ENCODE measurements around the gene GLT8D2. TPM values are rescaled to one million over a fixed set of nuclear protein-coding genes. Genes with fewer than 3 reads are reported as not detected.

GLT8D2 gene
- polyA plus RNA-seq, 1 of the 3 experiments (the other 2 are of a cell fraction), result 50.0 TPM

DNA sequence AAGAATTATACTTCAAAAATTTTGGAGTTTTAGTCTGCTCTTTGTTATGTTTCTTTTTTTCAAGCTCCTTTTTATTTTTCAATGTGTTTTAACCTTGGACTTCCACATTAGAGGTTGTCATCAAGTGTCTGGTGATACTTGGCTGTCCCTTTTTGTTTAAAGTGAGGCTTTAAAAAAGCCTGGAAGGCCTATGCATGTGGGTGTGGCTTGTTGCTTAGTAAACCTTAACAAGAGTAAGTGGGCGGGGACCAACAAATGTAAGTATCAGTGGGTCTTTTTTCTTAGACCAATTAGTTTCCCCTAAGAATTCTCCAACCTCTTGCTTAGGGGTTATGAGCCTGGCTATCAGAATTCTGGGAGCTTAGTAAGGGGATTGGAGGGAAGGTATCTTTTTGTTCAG, 40.7 kb upstream of the GLT8D2 start:
- CTCF ChIA-PET, result interaction anchor here (3.5 kb wide), 1 partner anchor 18 kb away, joined by 21 read pairs; no protein-coding TSS in a partner anchor
- H4K20me1 ChIP-seq (ENCODE audit: insufficient read depth), result no peaks in the 10 kb centered on the region
- H3K9me3 ChIP-seq, result no peaks in the 10 kb centered on the region
- H3K79me2 ChIP-seq (ENCODE audit: insufficient read depth), result no peaks in the 10 kb centered on the region
- TF ChIP-seq, protein P1, sequence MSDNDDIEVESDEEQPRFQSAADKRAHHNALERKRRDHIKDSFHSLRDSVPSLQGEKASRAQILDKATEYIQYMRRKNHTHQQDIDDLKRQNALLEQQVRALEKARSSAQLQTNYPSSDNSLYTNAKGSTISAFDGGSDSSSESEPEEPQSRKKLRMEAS (IDR thresholded peaks at IDR 0.05; ENCODE audit: low read depth), result no peak
- TF ChIP-seq, protein P2, sequence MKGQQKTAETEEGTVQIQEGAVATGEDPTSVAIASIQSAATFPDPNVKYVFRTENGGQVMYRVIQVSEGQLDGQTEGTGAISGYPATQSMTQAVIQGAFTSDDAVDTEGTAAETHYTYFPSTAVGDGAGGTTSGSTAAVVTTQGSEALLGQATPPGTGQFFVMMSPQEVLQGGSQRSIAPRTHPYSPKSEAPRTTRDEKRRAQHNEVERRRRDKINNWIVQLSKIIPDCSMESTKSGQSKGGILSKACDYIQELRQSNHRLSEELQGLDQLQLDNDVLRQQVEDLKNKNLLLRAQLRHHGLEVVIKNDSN (IDR thresholded peaks at IDR 0.05; ENCODE audit: borderline replicate concordance, low read depth), result no peak
- TF ChIP-seq POLR2AphosphoS5 (IDR thresholded peaks at IDR 0.05; ENCODE audit: low read depth, low read length) (no peak), EZH2phosphoT487 (IDR thresholded peaks at IDR 0.05; ENCODE audit: borderline replicate concordance, low read depth) (no peak), CHD2 (IDR thresholded peaks at IDR 0.05; ENCODE audit: low read length, partially characterized antibody) (no peak), RAD21 (IDR thresholded peaks at IDR 0.05; ENCODE audit: low read length) (no peak), SMC3 (IDR thresholded peaks at IDR 0.05; ENCODE audit: low read depth, low read length) (no peak), EP300 (IDR thresholded peaks at IDR 0.05; ENCODE audit: borderline replicate concordance in 1 of 2, low read depth in 1 of 2, low read length in 1 of 2) (no peak), FOXJ3 (CRISPR knock-in tag; IDR thresholded peaks at IDR 0.05) (no peak), REST (IDR thresholded peaks at IDR 0.05; ENCODE audit: low read depth, low read length) (no peak), YY1 (IDR thresholded peaks at IDR 0.05; ENCODE audit: low read depth) (no peak), NRF1 (IDR thresholded peaks at IDR 0.05; ENCODE audit: low read depth, low read length) (no peak), TAF1 (IDR thresholded peaks at IDR 0.05; ENCODE audit: borderline replicate concordance, low read depth, low read length) (no peak), JUND (IDR thresholded peaks at IDR 0.05) (no peak)
- POLR2A ChIA-PET, result no interaction called here
- DNase-seq, result no peak
- no peaks in the 10 kb centered on the region for H3K4me1 ChIP-seq (ENCODE audit: control insufficient read depth in 1 of 2, insufficient read depth in 2 of 2, low read depth in 1 of 2, low read length in 1 of 2)
- H3K9me2 ChIP-seq, result no peaks in the 10 kb centered on the region
- WGBS (ENCODE audit: low lambda C conversion rate), result 100% methylated on average over 1 of the region's 1 CpG
- H3K36me3 ChIP-seq (replicated peaks in 1 of 2; ENCODE audit: control insufficient read depth in 1 of 2, insufficient read depth in 2 of 2, low read length in 1 of 2), result peaks cover 63 to 66% of the 10 kb centered on the region in 2 experiments
- H3F3A ChIP-seq (replicated peaks; ENCODE audit: insufficient read depth), result peaks cover 2% of the 10 kb centered on the region
- H2AFZ ChIP-seq (ENCODE audit: low read depth), result no peak overlapping the region
- H3K4me2 ChIP-seq, result no peak overlapping the region
- H3K27ac ChIP-seq (ENCODE audit: low read depth in 2 of 2, low read length in 1 of 2), result no peak overlapping the region
- no peak overlapping the region for H3K4me3 ChIP-seq (ENCODE audit: low read depth in 2 of 2, low read length in 1 of 2)
- no peak overlapping the region for H3K9ac ChIP-seq
- H3K27me3 ChIP-seq (ENCODE audit: insufficient read depth), result no peaks in the 10 kb centered on the region
